ENCODE measurements around the gene RIMS1.
"Not testable (repeated sequence)": the region's sequence is repeated elsewhere in the genome, so short reads cannot be mapped to it uniquely, and the experiment has no call there.

RIMS1 gene

DNA sequence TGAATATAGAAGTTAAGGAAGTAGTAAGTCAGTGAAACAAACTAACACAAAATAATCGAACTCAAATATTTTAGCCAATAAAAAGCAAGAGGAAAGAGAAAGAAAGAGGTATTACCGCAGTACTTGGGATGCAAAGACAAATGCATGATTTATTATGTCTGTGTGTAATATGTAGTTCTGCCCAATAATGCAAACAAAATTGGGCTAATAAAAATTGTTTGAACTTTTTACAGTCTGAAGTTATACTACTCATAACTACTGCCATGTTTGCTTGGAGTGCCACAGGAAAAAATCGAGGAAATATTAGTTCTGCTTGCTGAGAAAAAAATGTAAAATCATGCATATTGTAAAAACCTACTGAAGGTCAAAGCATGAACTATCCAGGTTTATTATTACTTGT is 375.2 kb downstream of the RIMS1 start:
- no peak for DNase-seq

GRCh38 chr6:72262254-72262653 is 375.9 kb downstream of the RIMS1 start:
- no peak for DNase-seq

- no peak for DNase-seq
Measured at GRCh38 chr6:72267470-72267869, 381.1 kb downstream of the RIMS1 start.

GRCh38 chr6:72271531-72271930 is 385.2 kb downstream of the RIMS1 start:
- DNase-seq: peak; percentile 12 to 48

DNA sequence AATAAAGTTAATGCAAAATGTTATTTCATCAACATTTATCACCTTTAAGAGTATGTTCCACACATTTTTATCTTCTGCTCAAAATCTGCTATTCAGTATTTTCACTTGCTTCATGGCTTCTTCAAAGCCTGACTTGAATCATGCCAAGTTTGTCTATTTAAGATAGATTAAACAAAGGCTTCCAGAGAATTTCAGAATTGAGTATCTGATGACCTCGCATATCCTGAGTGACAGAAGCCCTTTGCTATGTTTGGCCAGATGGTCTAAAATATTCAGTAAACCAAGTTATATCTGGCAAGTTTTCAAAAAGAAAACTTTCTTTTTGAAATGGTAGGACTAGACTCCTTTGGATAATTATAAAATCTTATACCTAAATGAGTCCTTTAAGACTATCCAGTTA is 386.6 kb downstream of the RIMS1 start:
- DNase-seq: peak in 1 of 2 experiments; percentile 6

- no peak for DNase-seq
Measured at GRCh38 chr6:72275888-72276287, 389.5 kb downstream of the RIMS1 start.

DNA sequence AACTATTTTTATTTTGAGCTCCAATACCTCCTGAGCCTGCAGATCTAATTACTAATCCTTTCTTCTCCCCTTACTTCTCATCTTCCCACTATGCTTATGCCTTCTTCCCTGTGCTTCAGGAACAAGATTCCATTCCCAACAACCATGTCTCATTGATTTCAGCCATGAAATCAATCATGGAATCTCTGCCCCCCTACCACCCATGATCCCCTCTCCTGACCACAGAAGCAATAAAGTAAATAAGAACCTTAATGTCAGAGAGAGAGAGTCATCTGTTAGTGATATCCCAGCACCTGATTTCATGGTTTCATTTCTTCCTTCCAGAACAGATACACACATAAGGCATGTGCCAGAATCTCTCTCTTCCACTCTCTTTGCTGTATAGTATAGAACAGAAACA is 395.9 kb downstream of the RIMS1 start:
- DNase-seq: no peak

GRCh38 chr6:72283571-72283970 is 397.2 kb downstream of the RIMS1 start:
- DNase-seq: no peak

- no peak for DNase-seq
Measured at GRCh38 chr6:72286911-72287311, 400.6 kb downstream of the RIMS1 start.

GRCh38 chr6:72287801-72288200 is 401.5 kb downstream of the RIMS1 start:
- DNase-seq: no peak

DNA sequence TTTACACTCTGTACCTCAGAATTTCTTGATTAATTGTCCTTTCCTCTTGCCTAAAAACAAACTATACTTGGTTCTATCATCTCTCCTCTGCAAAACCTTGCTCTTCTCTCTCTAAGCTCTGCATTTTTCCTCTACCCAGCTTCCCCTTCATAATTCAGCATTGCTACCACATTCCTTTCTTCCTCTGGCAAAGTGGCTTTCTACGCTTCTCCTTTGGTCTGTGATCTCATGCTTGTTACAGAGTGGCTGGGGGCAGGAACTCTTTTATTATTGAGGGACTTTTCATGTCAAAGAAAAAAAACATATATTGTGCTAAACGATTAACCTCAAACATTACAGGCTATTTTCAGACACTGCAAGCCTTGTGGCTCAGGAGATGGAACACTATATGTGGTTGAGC is 402.2 kb downstream of the RIMS1 start:
- no peak for DNase-seq

- no peak for DNase-seq
Measured at GRCh38 chr6:72290620-72291019, 404.3 kb downstream of the RIMS1 start.

GRCh38 chr6:72296375-72296774 is 410.0 kb downstream of the RIMS1 start:
- no peak for DNase-seq

GRCh38 chr6:72305971-72306370 is 419.6 kb downstream of the RIMS1 start:
- no peak for DNase-seq

DNA sequence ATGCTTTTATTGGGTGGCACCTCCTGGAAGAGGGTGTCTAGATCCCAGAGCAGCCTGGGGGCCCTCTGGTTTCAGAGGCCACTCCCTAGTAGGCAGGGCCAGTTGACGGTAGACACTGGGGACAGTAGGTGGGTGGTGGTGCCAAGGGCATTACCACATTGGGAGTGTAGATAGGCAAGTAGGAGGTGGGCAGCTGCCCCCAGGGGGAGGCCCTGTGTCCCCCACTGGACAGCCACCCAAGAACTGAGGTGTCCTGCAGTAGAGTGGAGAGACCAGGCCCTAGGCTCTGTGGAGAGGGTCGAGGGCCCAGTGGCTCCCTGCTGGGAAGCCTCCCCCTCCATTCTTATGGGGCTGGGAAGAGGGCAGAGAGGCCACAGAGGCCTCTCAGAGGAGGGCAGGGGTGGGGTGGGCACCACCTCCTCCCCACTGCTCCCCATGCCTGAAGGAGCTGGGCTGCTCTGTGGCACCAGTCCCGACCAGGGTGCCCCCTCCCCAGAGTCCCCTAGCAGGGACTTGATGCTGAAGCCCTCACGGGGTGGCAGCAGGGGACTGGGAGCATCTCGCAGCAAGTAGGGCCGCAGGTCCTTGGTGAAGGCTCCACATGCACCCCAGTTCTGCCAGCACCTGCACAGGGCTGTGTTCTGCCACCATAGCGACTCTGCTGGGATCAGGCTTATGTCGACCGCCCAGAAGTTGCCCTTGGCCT is 430.5 kb downstream of the RIMS1 start:
- no peak for DNase-seq

- no peak for DNase-seq
Measured at GRCh38 chr6:72321788-72322187, 435.4 kb downstream of the RIMS1 start.

DNA sequence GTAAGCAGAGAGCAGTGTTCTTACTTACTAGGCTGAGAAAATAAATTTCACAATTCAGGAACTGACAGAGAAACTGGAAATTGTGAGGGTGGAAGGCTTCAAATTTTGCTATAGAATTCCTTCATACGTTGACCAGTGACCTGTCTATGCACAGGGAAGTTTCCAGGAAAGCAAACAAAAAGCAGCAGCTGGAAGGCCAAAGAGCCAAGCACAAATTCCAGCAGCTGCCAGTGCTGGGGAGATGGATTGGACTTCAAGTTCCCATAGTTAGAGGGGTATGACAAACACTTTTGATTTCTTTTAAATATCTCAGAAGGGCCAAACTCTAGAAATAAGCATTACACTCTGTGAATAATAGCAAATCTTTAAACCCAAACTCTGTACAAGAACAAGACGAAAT is 436.4 kb downstream of the RIMS1 start:
- DNase-seq: no peak

DNA sequence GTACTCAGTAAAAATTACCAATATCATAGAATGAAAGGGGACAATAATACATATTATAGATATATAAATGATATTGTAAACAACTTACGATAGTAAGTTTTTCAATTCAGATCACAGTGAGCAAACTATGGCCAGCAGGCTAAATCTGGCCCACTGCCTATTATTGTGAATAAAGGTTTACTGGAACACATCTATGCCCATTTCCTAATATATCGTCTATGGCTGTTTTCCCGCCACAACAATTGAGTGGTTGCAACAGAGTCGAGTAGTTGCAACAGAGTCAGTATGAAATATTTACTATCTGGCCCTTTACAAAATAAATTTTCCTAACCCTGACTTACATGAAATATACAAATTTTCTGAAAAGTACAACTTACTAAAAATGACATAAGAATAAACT is 438.2 kb downstream of the RIMS1 start:
- no peak for DNase-seq

DNA sequence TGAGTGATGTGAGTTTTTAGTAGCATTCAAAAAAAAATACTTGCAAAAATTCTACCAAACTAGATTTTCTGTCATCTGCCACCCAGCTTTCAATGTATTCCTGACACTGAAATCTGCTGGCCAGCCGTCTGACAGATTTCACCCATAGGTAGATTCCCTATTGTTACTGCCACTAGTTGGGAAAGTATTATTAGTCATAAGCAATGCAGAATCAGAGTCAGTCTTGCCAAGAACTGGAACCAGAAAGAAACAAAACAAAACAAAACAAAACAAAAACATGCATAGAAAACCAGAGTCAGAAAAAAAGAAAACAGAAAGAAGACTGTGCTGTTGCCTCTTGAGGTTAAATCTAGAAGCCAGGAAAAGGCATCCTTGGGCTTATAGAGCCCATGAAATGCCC is 442.4 kb downstream of the RIMS1 start:
- no peak for DNase-seq

- not testable (repeated sequence) for DNase-seq
Measured at GRCh38 chr6:72335203-72335602, 448.9 kb downstream of the RIMS1 start.

DNA sequence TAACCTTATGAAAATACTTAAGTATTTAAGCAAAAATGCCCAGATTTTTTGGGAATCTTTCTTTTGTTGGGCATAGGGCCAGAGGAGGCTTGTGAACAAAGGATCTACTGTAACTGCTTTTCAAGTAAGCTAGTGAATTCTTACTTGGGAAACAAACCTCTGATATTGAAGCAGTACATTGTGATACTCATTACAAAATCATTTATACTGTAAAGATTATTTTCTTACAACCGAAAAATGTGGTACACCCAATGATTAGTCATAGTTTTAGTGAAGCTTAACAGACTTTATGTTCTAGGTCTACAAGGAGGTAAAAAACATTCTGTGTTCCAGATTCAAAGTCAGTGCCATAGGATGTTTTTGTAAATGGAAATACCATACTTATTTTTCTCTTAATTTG is 462.6 kb downstream of the RIMS1 start:
- DNase-seq: no peak

DNA sequence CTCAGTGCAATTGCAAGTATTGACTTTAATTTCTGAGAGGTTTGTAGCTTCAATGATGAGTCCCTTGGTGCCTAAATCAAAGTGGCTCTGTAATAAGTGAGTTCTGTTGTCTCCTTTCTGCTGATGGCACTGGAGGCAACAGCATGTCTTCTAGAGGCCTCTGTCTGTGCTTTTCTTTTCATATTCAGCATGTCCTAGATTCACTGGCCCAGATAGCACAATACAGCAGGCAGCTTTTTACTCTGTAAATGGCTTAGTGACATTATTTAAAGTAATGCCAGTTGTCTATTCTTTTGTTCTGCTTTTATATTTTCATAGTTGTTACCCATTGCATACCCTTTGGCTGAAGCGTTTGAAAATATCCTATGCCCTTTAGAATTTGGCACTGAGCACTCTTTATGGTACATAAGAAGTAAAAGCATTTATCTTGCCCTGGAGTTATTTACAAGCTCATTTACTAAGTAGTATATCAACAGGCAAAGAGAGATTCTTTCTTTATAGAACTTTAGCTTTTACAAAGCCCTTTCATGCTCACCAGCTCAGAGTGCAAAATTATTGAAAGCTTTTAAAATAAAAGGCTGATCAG is 464.0 kb downstream of the RIMS1 start:
- DNase-seq: peak; percentile 74 to 80

DNA sequence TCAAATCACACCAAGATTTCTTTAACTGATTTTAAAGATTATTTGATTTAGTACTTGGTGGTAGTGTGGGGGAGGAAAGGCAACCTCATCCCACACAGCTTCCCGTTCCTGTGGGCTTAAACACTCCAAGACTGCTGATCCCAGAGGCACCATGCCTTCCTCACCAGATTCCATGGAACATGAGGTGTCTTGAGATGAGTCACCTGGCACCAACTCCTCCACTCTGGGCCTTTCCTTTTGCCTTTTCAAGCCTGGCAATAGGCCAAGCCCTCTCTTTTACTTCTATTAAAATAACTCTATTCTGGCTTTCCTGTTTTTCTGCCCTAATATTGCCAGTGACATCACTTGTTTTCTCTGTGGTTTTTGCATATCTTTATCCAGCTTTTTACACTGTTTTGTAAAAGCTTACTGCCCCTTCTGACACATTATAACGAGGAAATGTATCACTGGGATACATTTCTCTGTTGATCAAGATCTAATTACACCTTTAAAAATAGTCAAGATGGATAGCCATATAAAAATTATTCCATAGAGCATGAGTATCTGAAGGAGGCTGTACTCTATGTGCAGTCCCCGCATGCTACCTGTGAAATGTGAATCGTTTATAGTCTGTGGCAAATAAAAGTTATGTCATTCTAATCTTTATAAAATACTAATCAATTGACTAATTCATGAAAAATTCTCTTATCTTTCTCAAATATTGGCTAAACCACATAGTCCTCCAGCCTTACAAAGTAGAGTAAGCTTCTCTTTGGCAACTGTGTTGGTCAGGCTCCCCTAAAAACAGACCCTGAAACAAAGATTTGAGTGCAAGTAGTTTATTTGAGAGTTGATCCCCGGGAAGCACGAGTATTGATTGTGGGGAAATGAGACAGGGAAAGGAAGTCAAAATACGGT is 477.7 kb downstream of the RIMS1 start:
- DNase-seq: no peak

DNA sequence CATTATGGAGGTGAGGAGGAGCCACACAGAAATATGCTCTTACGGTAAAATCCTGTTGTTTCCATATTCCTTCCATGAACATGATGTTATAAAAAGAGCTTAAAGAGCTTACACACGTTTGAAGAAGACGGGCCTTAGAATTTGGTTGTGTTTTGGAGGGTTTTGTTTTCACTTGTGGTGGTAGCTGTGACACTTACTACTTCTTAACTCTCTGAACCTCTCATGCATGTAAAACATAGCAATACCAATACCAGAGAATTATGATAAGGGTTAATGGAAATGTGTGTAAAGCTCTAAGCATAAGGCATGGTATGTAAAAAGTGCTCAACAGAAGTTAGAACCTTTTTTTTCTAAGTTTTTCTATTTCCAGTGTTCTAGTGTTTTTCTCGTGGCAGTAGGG is 479.4 kb downstream of the RIMS1 start:
- no peak for DNase-seq
